GM23338 (cell line): ENCODE data around the gene PLCG2. TPM values are rescaled to one million over a fixed set of nuclear protein-coding genes. Genes with fewer than 3 reads are reported as not detected.

ENCODE experiments used
- ATAC-seq: fragments of 200-7000 bp; cut with Tn5 transposase; 3 replicates; pipeline ENCODE4 v1.9.1; 2020
- DNase-seq: peaks from one replicate; pipeline ENCODE4 v3.0.0-alpha.2; 2015; ENCODE audit warnings: low spot score
- H2AFZ ChIP-seq: fragments of 200-600 bp; sonication (generic); 2 replicates; pipeline ENCODE4 v1.8.0; 2016; ENCODE audit warnings: antibody characterized with exemption, mild to moderate bottlenecking, moderate library complexity
- H3F3A ChIP-seq: fragments of 200-600 bp; sonication (generic); replicated peaks from 2 replicates; pipeline ENCODE4 v1.8.0; 2017; ENCODE audit warnings: antibody characterized with exemption, mixed run types, low read depth
- H3K27ac ChIP-seq: fragments of 200-600 bp; sonication (generic); 2 replicates; pipeline ENCODE4 v1.6.1; 2016; ENCODE audit warnings: low read depth
- H3K27me3 ChIP-seq: fragments of 200-600 bp; sonication (generic); 2 replicates; pipeline ENCODE4 v1.8.0; 2016; ENCODE audit warnings: mild to moderate bottlenecking, mixed run types, moderate library complexity; ENCODE audit not compliant: insufficient read depth
- H3K36me3 ChIP-seq: fragments of 200-600 bp; sonication (generic); 2 replicates; pipeline ENCODE4 v1.8.0; 2016; ENCODE audit warnings: mild to moderate bottlenecking; ENCODE audit not compliant: insufficient read depth
- H3K4me1 ChIP-seq: fragments of 200-600 bp; sonication (generic); 2 replicates; pipeline ENCODE4 v1.8.0; 2016; ENCODE audit warnings: mild to moderate bottlenecking, moderate library complexity; ENCODE audit not compliant: insufficient read depth
- H3K4me2 ChIP-seq: fragments of 200-600 bp; sonication (generic); 2 replicates; pipeline ENCODE4 v1.7.1; 2017; ENCODE audit warnings: mixed run types
- H3K4me3 ChIP-seq: fragments of 200-600 bp; sonication (generic); 2 replicates; pipeline ENCODE4 v1.6.1; 2016; ENCODE audit warnings: mixed run types
- H3K79me2 ChIP-seq: fragments of 200-600 bp; sonication (generic); replicated peaks from 2 replicates; pipeline ENCODE4 v1.8.0; 2017; ENCODE audit warnings: mild to moderate bottlenecking; ENCODE audit not compliant: insufficient read depth
- H3K9me2 ChIP-seq: fragments of 200-600 bp; sonication (generic); 2 replicates; pipeline ENCODE4 v1.8.0; 2017; ENCODE audit not compliant: insufficient read depth
- H4K20me1 ChIP-seq: fragments of 200-600 bp; sonication (generic); replicated peaks from 2 replicates; pipeline ENCODE4 v1.8.0; 2017; ENCODE audit warnings: mild to moderate bottlenecking; ENCODE audit not compliant: insufficient read depth
- H3K27ac Mint-ChIP-seq: 2 replicates; pipeline ENCODE4 v1.8.0; 2020; ENCODE audit warnings: inconsistent platforms, mild to moderate bottlenecking, moderate library complexity, mixed read lengths
- H3K27me3 Mint-ChIP-seq: 3 replicates; pipeline ENCODE4 v1.8.0; 2022; ENCODE audit warnings: low read depth, mild to moderate bottlenecking, moderate library complexity, mixed read lengths, inconsistent platforms; ENCODE audit not compliant: insufficient read depth, poor library complexity
- H3K36me3 Mint-ChIP-seq: 3 replicates; pipeline ENCODE4 v1.8.0; 2021; ENCODE audit warnings: low read depth, mild to moderate bottlenecking, inconsistent platforms, moderate library complexity, mixed read lengths
- H3K4me1 Mint-ChIP-seq: 3 replicates; pipeline ENCODE4 v1.8.0; 2020; ENCODE audit warnings: mild to moderate bottlenecking, inconsistent platforms, mixed read lengths
- H3K4me3 Mint-ChIP-seq: 3 replicates; pipeline ENCODE4 v1.8.0; 2021; ENCODE audit warnings: moderate library complexity, mild to moderate bottlenecking, inconsistent platforms, mixed read lengths
- H3K9me3 Mint-ChIP-seq: 3 replicates; pipeline ENCODE4 v1.8.0; 2020; ENCODE audit warnings: moderate library complexity, mild to moderate bottlenecking, inconsistent platforms, mixed read lengths
- CREB1 ChIP-seq: fragments of 250-450 bp; sonication (Bioruptor Pico); IDR thresholded peaks from 2 replicates; pipeline ENCODE4 v1.5.0; 2020; ENCODE audit warnings: low read depth, mild to moderate bottlenecking, moderate library complexity
- EZH2 ChIP-seq: fragments of 200-600 bp; sonication (generic); IDR thresholded peaks from one replicate; pipeline ENCODE4 v1.8.0; 2017; ENCODE audit warnings: antibody characterized with exemption, mild to moderate bottlenecking, low read depth; ENCODE audit not compliant: unreplicated experiment
- EZH2phosphoT487 ChIP-seq: fragments of 200-600 bp; sonication (generic); IDR thresholded peaks from one replicate; pipeline ENCODE4 v1.8.1; 2018; ENCODE audit warnings: antibody characterized with exemption; ENCODE audit not compliant: unreplicated experiment
- JUNB ChIP-seq: IDR thresholded peaks from one replicate; pipeline ENCODE4 v1.6.1; 2016; ENCODE audit warnings: antibody characterized with exemption; ENCODE audit not compliant: unreplicated experiment
- NANOG ChIP-seq: IDR thresholded peaks from 2 replicates; pipeline ENCODE4 v1.6.1; 2016; ENCODE audit warnings: antibody characterized with exemption, borderline replicate concordance
- POLR2AphosphoS5 ChIP-seq: IDR thresholded peaks from 2 replicates; pipeline ENCODE4 v1.6.1; 2016; ENCODE audit warnings: antibody characterized with exemption, low read depth
- STAT1 ChIP-seq: IDR thresholded peaks from one replicate; pipeline ENCODE4 v1.6.1; 2016; ENCODE audit warnings: antibody characterized with exemption; ENCODE audit not compliant: unreplicated experiment
- ZNF114 ChIP-seq: fragments of 250-450 bp; sonication (Bioruptor Pico); IDR thresholded peaks from 2 replicates; pipeline ENCODE4 v1.5.0; 2020; ENCODE audit warnings: mild to moderate bottlenecking, moderate library complexity
- ZNF331 ChIP-seq: fragments of 250-450 bp; sonication (Bioruptor Pico); IDR thresholded peaks from 2 replicates; pipeline ENCODE4 v1.5.0; 2020; ENCODE audit warnings: low read depth, mild to moderate bottlenecking, moderate library complexity
- polyA plus RNA-seq: library from polyadenylated mRNA; unstranded; fragments of >200 nt; fragmentation: Nextera tagmentation; extraction: Ambion mirVana; gene quantifications from 2 replicates; pipeline ENCODE4 v1.2.1, GENCODE V29; 2016
- total RNA-seq: library from RNA; depleted of rRNA; stranded (reverse); fragments of >200 nt; shearing (Covaris generic); gene quantifications from 2 replicates; pipeline ENCODE4 v1.2.3, GENCODE V29; 2014
- TF ChIP-seq, protein P1 (sequence below): fragments of 250-450 bp; sonication (Bioruptor Pico); IDR thresholded peaks from 2 replicates; pipeline ENCODE4 v1.5.0; 2020; ENCODE audit warnings: mild to moderate bottlenecking, moderate library complexity
- TF ChIP-seq, protein P2 (sequence below): IDR thresholded peaks from 2 replicates; pipeline ENCODE4 v1.6.1; 2016; ENCODE audit warnings: antibody characterized with exemption
- TF ChIP-seq, protein P3 (sequence below): IDR thresholded peaks from one replicate; pipeline ENCODE4 v1.6.1; 2018; ENCODE audit warnings: antibody characterized with exemption; ENCODE audit not compliant: unreplicated experiment
- TF ChIP-seq, protein P4 (sequence below), 2 experiments: fragments of 200-600 bp in 1 of 2; sonication (generic) in 1 of 2; conservative IDR thresholded peaks; 2 replicates each; pipeline versions ENCODE4 v1.5.1 to v1.6.1; 2016 to 2017; ENCODE audit warnings: antibody characterized with exemption in 2 of 2, low read depth in 2 of 2, mild to moderate bottlenecking in 2 of 2, moderate library complexity in 1 of 2

Gene PLCG2
- total and polyA plus RNA-seq, 2 experiments from 2014 or later, result 2.4 to 5.9 TPM

DNA sequence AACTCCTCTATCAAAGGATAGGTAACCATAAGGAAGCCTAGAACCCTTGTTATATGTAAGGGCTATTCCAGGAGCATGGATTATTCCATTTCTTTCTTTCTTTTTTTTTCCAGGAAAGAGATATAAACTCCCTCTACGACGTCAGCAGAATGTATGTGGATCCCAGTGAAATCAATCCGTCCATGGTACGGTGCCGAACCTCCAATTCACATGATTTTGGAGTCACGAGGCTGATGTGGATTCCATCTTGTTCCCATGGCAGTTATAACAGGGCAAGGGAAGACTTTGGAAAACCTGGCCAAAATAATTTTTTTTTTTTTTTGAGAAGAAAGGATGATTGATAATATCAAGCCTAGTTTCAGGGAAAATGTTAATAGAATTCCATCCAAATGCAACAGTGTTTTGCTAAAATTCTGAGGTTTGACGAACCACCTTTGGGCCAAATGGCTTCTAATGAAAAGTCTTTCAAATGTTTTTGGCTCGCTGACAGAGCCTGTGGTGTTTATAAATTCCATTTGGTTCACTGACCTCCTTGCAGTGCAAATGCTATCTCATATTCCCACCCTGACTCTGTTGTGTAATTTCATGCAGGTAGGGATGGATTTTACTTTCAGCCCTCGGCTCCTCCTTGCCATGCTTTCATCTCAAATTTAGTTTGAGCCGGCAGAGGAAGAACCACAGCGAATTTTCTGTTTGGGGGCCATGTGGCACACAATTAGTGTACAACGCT lies 142.2 kb downstream of the PLCG2 start:
- no peak for ATAC-seq
- no peaks in the 10 kb centered on the region for H3K36me3 Mint-ChIP-seq
- Histone ChIP-seq H3K27ac (no peak overlapping the region), H3K9me2 (no peaks in the 10 kb centered on the region; the same call in 1 of the 2 replicates), H3F3A (no peaks in the 10 kb centered on the region), H2AFZ (no peak overlapping the region), H3K4me3 (no peak overlapping the region), H3K27me3 (no peaks in the 10 kb centered on the region), H3K4me2 (no peak overlapping the region), H3K4me1 (no peaks in the 10 kb centered on the region), H3K36me3 (no peaks in the 10 kb centered on the region), H4K20me1 (no peaks in the 10 kb centered on the region), H3K79me2 (no peaks in the 10 kb centered on the region)
- no peaks in the 10 kb centered on the region for H3K27me3 Mint-ChIP-seq
- H3K27ac Mint-ChIP-seq, result no peak overlapping the region
- DNase-seq, result no peak
- no peaks in the 10 kb centered on the region for H3K4me1 Mint-ChIP-seq
- TF ChIP-seq POLR2AphosphoS5 (no peak), ZNF114 (CRISPR knock-in tag) (no peak), STAT1 (no peak), ZNF331 (CRISPR knock-in tag) (no peak), NANOG (no peak), JUNB (no peak), EZH2 (no peak), EZH2phosphoT487 (no peak), CREB1 (no peak)
- TF ChIP-seq, protein P1, sequence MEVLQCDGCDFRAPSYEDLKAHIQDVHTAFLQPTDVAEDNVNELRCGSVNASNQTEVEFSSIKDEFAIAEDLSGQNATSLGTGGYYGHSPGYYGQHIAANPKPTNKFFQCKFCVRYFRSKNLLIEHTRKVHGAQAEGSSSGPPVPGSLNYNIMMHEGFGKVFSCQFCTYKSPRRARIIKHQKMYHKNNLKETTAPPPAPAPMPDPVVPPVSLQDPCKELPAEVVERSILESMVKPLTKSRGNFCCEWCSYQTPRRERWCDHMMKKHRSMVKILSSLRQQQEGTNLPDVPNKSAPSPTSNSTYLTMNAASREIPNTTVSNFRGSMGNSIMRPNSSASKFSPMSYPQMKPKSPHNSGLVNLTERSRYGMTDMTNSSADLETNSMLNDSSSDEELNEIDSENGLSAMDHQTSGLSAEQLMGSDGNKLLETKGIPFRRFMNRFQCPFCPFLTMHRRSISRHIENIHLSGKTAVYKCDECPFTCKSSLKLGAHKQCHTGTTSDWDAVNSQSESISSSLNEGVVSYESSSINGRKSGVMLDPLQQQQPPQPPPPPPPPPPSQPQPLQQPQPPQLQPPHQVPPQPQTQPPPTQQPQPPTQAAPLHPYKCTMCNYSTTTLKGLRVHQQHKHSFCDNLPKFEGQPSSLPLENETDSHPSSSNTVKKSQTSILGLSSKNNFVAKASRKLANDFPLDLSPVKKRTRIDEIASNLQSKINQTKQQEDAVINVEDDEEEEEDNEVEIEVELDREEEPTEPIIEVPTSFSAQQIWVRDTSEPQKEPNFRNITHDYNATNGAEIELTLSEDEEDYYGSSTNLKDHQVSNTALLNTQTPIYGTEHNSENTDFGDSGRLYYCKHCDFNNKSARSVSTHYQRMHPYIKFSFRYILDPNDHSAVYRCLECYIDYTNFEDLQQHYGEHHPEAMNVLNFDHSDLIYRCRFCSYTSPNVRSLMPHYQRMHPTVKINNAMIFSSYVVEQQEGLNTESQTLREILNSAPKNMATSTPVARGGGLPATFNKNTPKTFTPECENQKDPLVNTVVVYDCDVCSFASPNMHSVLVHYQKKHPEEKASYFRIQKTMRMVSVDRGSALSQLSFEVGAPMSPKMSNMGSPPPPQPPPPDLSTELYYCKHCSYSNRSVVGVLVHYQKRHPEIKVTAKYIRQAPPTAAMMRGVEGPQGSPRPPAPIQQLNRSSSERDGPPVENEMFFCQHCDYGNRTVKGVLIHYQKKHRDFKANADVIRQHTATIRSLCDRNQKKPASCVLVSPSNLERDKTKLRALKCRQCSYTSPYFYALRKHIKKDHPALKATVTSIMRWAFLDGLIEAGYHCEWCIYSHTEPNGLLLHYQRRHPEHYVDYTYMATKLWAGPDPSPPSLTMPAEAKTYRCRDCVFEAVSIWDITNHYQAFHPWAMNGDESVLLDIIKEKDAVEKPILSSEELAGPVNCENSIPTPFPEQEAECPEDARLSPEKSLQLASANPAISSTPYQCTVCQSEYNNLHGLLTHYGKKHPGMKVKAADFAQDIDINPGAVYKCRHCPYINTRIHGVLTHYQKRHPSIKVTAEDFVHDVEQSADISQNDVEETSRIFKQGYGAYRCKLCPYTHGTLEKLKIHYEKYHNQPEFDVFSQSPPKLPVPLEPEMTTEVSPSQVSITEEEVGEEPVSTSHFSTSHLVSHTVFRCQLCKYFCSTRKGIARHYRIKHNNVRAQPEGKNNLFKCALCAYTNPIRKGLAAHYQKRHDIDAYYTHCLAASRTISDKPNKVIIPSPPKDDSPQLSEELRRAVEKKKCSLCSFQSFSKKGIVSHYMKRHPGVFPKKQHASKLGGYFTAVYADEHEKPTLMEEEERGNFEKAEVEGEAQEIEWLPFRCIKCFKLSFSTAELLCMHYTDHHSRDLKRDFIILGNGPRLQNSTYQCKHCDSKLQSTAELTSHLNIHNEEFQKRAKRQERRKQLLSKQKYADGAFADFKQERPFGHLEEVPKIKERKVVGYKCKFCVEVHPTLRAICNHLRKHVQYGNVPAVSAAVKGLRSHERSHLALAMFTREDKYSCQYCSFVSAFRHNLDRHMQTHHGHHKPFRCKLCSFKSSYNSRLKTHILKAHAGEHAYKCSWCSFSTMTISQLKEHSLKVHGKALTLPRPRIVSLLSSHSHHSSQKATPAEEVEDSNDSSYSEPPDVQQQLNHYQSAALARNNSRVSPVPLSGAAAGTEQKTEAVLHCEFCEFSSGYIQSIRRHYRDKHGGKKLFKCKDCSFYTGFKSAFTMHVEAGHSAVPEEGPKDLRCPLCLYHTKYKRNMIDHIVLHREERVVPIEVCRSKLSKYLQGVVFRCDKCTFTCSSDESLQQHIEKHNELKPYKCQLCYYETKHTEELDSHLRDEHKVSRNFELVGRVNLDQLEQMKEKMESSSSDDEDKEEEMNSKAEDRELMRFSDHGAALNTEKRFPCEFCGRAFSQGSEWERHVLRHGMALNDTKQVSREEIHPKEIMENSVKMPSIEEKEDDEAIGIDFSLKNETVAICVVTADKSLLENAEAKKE, result no peak
- TF ChIP-seq, protein P2, sequence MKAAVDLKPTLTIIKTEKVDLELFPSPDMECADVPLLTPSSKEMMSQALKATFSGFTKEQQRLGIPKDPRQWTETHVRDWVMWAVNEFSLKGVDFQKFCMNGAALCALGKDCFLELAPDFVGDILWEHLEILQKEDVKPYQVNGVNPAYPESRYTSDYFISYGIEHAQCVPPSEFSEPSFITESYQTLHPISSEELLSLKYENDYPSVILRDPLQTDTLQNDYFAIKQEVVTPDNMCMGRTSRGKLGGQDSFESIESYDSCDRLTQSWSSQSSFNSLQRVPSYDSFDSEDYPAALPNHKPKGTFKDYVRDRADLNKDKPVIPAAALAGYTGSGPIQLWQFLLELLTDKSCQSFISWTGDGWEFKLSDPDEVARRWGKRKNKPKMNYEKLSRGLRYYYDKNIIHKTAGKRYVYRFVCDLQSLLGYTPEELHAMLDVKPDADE, result no peak
- TF ChIP-seq, protein P3, sequence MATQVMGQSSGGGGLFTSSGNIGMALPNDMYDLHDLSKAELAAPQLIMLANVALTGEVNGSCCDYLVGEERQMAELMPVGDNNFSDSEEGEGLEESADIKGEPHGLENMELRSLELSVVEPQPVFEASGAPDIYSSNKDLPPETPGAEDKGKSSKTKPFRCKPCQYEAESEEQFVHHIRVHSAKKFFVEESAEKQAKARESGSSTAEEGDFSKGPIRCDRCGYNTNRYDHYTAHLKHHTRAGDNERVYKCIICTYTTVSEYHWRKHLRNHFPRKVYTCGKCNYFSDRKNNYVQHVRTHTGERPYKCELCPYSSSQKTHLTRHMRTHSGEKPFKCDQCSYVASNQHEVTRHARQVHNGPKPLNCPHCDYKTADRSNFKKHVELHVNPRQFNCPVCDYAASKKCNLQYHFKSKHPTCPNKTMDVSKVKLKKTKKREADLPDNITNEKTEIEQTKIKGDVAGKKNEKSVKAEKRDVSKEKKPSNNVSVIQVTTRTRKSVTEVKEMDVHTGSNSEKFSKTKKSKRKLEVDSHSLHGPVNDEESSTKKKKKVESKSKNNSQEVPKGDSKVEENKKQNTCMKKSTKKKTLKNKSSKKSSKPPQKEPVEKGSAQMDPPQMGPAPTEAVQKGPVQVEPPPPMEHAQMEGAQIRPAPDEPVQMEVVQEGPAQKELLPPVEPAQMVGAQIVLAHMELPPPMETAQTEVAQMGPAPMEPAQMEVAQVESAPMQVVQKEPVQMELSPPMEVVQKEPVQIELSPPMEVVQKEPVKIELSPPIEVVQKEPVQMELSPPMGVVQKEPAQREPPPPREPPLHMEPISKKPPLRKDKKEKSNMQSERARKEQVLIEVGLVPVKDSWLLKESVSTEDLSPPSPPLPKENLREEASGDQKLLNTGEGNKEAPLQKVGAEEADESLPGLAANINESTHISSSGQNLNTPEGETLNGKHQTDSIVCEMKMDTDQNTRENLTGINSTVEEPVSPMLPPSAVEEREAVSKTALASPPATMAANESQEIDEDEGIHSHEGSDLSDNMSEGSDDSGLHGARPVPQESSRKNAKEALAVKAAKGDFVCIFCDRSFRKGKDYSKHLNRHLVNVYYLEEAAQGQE, result no peak
- TF ChIP-seq, protein P4, sequence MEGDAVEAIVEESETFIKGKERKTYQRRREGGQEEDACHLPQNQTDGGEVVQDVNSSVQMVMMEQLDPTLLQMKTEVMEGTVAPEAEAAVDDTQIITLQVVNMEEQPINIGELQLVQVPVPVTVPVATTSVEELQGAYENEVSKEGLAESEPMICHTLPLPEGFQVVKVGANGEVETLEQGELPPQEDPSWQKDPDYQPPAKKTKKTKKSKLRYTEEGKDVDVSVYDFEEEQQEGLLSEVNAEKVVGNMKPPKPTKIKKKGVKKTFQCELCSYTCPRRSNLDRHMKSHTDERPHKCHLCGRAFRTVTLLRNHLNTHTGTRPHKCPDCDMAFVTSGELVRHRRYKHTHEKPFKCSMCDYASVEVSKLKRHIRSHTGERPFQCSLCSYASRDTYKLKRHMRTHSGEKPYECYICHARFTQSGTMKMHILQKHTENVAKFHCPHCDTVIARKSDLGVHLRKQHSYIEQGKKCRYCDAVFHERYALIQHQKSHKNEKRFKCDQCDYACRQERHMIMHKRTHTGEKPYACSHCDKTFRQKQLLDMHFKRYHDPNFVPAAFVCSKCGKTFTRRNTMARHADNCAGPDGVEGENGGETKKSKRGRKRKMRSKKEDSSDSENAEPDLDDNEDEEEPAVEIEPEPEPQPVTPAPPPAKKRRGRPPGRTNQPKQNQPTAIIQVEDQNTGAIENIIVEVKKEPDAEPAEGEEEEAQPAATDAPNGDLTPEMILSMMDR (conservative IDR thresholded peaks at IDR 0.05; ENCODE audit: low read depth in 2 of 2), result no peak
- no peaks in the 10 kb centered on the region; the same call in 2 of the 3 replicates for H3K9me3 Mint-ChIP-seq
- no peak overlapping the region for H3K4me3 Mint-ChIP-seq
